Placental pericyte (primary cell): ENCODE data around the gene FEM1A. TPM values are rescaled to one million over a fixed set of nuclear protein-coding genes. Genes with fewer than 3 reads are reported as not detected.

ENCODE experiments used
- small RNA-seq: library from RNA; depleted of rRNA; stranded (forward); fragments of <200 nt; gene quantifications from one replicate; pipeline ENCODE3, GENCODE V24; 2012; ENCODE audit warnings: low replicate concordance
- total RNA-seq: library from RNA; depleted of rRNA; stranded (reverse); fragments of >200 nt; gene quantifications from 2 replicates; pipeline ENCODE4 v1.2.3, GENCODE V29; 2012

Gene FEM1A
- total RNA-seq: 15.5 and 24.3 TPM in 2 replicates

GRCh38 chr19:4791183-4792018, at the start of gene FEM1A:
Gene FEM1A (plus strand): TSS chr19:4791734. CDS start chr19:4791855, 121 bp downstream.

GRCh38 chr19:4831304-4831978, 39.9 kb downstream of the FEM1A start, which contains the start of gene TICAM1:
Gene TICAM1 (minus strand): TSS chr19:4831712. CDS start chr19:4818377, 13,335 bp downstream.

Small RNA genes within 50 kb of the gene (small RNA-seq; reads per million reads assigned to genes)
- gene MIR7-3: 0.16 reads per million

Other genes with a start within 250 kb of the FEM1A start
- gene SEMA6B, start 232.1 kb upstream of the FEM1A start, total RNA-seq: 0.43 and 1.3 TPM in 2 replicates
- 2.2 and 7.6 TPM in 2 replicates for gene TNFAIP8L1, start 152.2 kb upstream of the FEM1A start, total RNA-seq
- 159 and 290 TPM in 2 replicates for gene MYDGF, start 121.4 kb upstream of the FEM1A start, total RNA-seq
- gene DPP9, start 67.9 kb upstream of the FEM1A start, total RNA-seq: 85.8 and 87.1 TPM in 2 replicates
- gene TICAM1, start 40.0 kb downstream of the FEM1A start, total RNA-seq: 4.6 and 6.1 TPM in 2 replicates
- gene PLIN3, start 75.9 kb downstream of the FEM1A start, total RNA-seq: 173 and 343 TPM in 2 replicates
- not detected in 2 replicates for gene ARRDC5, start 111.2 kb downstream of the FEM1A start, total RNA-seq
- gene UHRF1, start 117.8 kb downstream of the FEM1A start, total RNA-seq: 2.8 and 110 TPM in 2 replicates
- 19.0 and 21.6 TPM in 2 replicates for gene KDM4B, start 177.4 kb downstream of the FEM1A start, total RNA-seq